KMS-11 (cell line): ENCODE results near the gene NPAS2.

Experiments used
- H2AFZ ChIP-seq: fragments of 200-600 bp; sonication (generic); 2 replicates; pipeline ENCODE4 v1.6.1; 2016; ENCODE audit warnings: antibody characterized with exemption, mixed run types, low read depth
- H3K27ac ChIP-seq: fragments of 200-600 bp; sonication (generic); 2 replicates; pipeline ENCODE4 v1.6.1; 2016; ENCODE audit warnings: mild to moderate bottlenecking, mixed run types
- H3K27me3 ChIP-seq: fragments of 200-600 bp; sonication (generic); 2 replicates; pipeline ENCODE4 v1.6.1; 2017; ENCODE audit warnings: mild to moderate bottlenecking, low read depth, mixed run types, moderate library complexity; ENCODE audit not compliant: insufficient read depth
- H3K36me3 ChIP-seq: fragments of 200-600 bp; sonication (generic); 2 replicates; pipeline ENCODE4 v1.6.1; 2017; ENCODE audit warnings: mild to moderate bottlenecking, mixed run types; ENCODE audit not compliant: insufficient read depth
- H3K4me1 ChIP-seq: fragments of 200-600 bp; sonication (generic); 2 replicates; pipeline ENCODE4 v1.6.1; 2016; ENCODE audit warnings: mild to moderate bottlenecking, low read depth, mixed run types; ENCODE audit not compliant: poor library complexity, severe bottlenecking
- H3K4me2 ChIP-seq: fragments of 200-600 bp; sonication (generic); 2 replicates; pipeline ENCODE4 v1.7.0; 2016; ENCODE audit warnings: mild to moderate bottlenecking, mixed run types
- H3K4me3 ChIP-seq: fragments of 200-600 bp; sonication (generic); IDR thresholded peaks from 2 replicates; pipeline ENCODE4 v1.6.1; 2017; ENCODE audit warnings: low read depth, low read length, mixed read lengths; ENCODE audit not compliant: insufficient read depth
- H3K79me2 ChIP-seq: fragments of 200-600 bp; sonication (generic); 2 replicates; pipeline ENCODE4 v1.6.1; 2016; ENCODE audit warnings: low read depth, mixed run types; ENCODE audit not compliant: insufficient read depth
- H3K9ac ChIP-seq: fragments of 200-600 bp; sonication (generic); 2 replicates; pipeline ENCODE4 v1.6.1; 2016; ENCODE audit warnings: mild to moderate bottlenecking, mixed run types
- H4K20me1 ChIP-seq: fragments of 200-600 bp; sonication (generic); 2 replicates; pipeline ENCODE4 v1.6.1; 2016; ENCODE audit warnings: mild to moderate bottlenecking, mixed run types; ENCODE audit not compliant: insufficient read depth
- CTCF ChIP-seq: fragments of 200-600 bp; sonication (generic); conservative IDR thresholded peaks from 2 replicates; pipeline ENCODE4 v1.6.1; 2017; ENCODE audit warnings: low read depth, mild to moderate bottlenecking, antibody characterized with exemption, low read length, moderate library complexity, mixed read lengths

NPAS2 gene

GRCh38 chr2:100929147-100929546, 109.2 kb downstream of the NPAS2 start:
- no peak for TF ChIP-seq CTCF
- no peaks in the 10 kb centered on the region for H3K36me3 ChIP-seq
- H3K79me2 ChIP-seq: no peaks in the 10 kb centered on the region
- no peaks in the 10 kb centered on the region for H3K27me3 ChIP-seq
- no peak overlapping the region for H3K9ac ChIP-seq
- no peaks in the 10 kb centered on the region for H4K20me1 ChIP-seq
- no peak overlapping the region for H3K27ac ChIP-seq
- no peak overlapping the region for H3K4me2 ChIP-seq
- H2AFZ ChIP-seq: no peak overlapping the region
- no peak overlapping the region for H3K4me3 ChIP-seq
- H3K4me1 ChIP-seq: no peaks in the 10 kb centered on the region

GRCh38 chr2:100934504-100935371, 114.8 kb downstream of the NPAS2 start:
- no peaks in the 10 kb centered on the region for H4K20me1 ChIP-seq
- no peak overlapping the region for H3K4me2 ChIP-seq
- TF ChIP-seq CTCF: no peak
- H3K27me3 ChIP-seq: no peaks in the 10 kb centered on the region
- H3K27ac ChIP-seq: no peak overlapping the region
- H3K9ac ChIP-seq: no peak overlapping the region
- no peaks in the 10 kb centered on the region for H3K4me1 ChIP-seq
- no peak overlapping the region for H2AFZ ChIP-seq
- no peaks in the 10 kb centered on the region for H3K79me2 ChIP-seq
- H3K4me3 ChIP-seq: no peak overlapping the region
- no peaks in the 10 kb centered on the region for H3K36me3 ChIP-seq

GRCh38 chr2:100935372-100935752, 115.4 kb downstream of the NPAS2 start:
- H3K4me1 ChIP-seq: no peaks in the 10 kb centered on the region
- H3K27ac ChIP-seq: no peak overlapping the region
- H3K4me2 ChIP-seq: no peak overlapping the region
- H3K36me3 ChIP-seq: no peaks in the 10 kb centered on the region
- TF ChIP-seq CTCF: no peak
- no peaks in the 10 kb centered on the region for H3K79me2 ChIP-seq
- no peak overlapping the region for H3K4me3 ChIP-seq
- H3K9ac ChIP-seq: no peak overlapping the region
- H4K20me1 ChIP-seq: no peaks in the 10 kb centered on the region
- no peaks in the 10 kb centered on the region for H3K27me3 ChIP-seq
- no peak overlapping the region for H2AFZ ChIP-seq

GRCh38 chr2:100936070-100936741, 116.3 kb downstream of the NPAS2 start:
- H3K4me2 ChIP-seq: no peak overlapping the region
- H3K27me3 ChIP-seq: no peaks in the 10 kb centered on the region
- no peaks in the 10 kb centered on the region for H3K4me1 ChIP-seq
- H3K4me3 ChIP-seq: no peak overlapping the region
- H3K36me3 ChIP-seq: no peaks in the 10 kb centered on the region
- TF ChIP-seq CTCF: no peak
- no peaks in the 10 kb centered on the region for H4K20me1 ChIP-seq
- no peak overlapping the region for H2AFZ ChIP-seq
- no peak overlapping the region for H3K27ac ChIP-seq
- no peaks in the 10 kb centered on the region for H3K79me2 ChIP-seq
- H3K9ac ChIP-seq: no peak overlapping the region
